GOT3 (cell line): ENCODE results near the gene MED15.
"Not testable (repeated sequence)": the region's sequence is repeated elsewhere in the genome, so short reads cannot be mapped to it uniquely, and the experiment has no call there.

ENCODE experiments used
- DNase-seq: peaks from one replicate; lab custom pipeline; 2025; ENCODE audit warnings: mixed read lengths; lab: John Stamatoyannopoulos, UW

MED15 gene

GRCh38 chr22:20584029-20584871, 76.8 kb downstream of the MED15 start:
- DNase-seq = no peak

GRCh38 chr22:20584872-20585638, 77.6 kb downstream of the MED15 start:
- DNase-seq = no peak

GRCh38 chr22:20585639-20586402, 78.4 kb downstream of the MED15 start:
- no peak for DNase-seq

- no peak for DNase-seq
These were observed 79.0 kb downstream of the MED15 start for GRCh38 chr22:20586403-20586745.

DNA sequence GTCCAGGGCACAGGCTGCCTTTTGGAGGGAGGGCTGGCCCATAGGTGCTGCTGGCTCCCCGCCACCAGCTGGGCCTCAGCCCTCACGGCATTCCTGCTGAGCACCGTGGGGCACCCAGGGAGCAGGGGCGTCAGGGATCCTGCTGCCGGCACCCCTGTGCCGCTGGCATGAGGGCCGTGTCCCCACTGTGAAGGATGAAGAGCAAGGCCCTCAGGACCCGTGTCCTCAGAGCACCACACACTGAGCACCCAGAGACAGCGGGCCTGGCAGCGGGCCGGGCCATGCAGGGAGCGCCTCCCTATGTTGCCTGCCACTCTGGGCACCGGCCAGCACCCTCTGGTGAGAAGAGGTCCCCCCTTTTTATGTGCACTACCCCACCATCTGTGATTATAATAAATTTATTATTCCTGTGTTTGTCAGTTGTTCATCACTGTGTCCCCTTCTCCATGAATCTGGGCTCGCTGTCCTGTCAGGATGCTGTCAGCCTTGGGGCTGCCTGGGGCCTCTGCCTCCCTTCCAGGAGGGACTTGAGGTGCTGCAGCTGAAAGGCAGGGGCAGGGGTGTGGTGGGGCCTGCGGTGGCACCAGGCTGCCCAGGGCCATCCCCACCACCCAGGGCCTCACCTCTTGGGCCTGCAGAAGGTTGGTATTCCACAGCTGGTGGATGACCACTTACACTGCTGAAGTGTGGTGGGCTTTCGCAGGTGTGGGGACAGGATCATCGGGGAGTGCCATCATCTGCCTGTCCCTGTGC, 80.0 kb downstream of the MED15 start:
- DNase-seq = no peak

- DNase-seq = no peak
These were observed 80.9 kb downstream of the MED15 start for GRCh38 chr22:20588092-20588842.

DNA sequence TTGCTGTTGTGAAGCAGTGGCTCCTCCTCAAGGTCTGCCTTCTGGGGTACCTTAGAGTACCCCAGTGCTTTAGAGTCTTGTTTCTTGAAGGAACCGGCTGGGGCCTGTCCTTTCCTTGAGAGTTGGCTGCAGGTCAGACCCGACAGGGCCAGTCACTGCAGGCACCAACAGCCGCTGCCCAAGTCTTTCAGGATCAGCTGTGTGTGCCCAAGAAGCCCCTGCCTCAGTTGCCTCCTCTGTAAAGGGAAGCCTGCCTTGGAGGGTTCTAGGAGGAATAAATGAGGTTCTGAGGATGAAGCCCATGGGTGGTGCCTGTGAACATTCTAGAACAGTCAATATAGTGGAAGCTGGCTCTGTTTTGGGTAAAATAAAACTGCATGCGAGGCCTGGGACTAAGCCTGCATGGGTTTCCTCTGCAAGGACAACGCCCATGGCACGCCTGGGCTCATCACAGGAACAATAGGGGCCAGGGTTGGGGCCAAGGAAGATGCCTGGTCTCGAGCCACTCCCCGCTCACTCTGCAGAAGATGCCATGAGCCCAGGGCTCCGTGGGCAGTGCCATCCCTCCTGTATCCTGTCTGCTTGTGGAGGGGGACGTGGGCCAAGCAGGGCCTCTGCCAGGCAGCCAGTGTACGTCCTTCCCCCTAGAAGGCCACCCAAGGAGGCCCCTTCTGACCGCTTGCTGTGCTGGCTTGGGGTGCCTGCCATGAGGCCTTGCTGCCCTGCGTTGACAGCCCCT, 81.6 kb downstream of the MED15 start:
- DNase-seq = no peak

DNA sequence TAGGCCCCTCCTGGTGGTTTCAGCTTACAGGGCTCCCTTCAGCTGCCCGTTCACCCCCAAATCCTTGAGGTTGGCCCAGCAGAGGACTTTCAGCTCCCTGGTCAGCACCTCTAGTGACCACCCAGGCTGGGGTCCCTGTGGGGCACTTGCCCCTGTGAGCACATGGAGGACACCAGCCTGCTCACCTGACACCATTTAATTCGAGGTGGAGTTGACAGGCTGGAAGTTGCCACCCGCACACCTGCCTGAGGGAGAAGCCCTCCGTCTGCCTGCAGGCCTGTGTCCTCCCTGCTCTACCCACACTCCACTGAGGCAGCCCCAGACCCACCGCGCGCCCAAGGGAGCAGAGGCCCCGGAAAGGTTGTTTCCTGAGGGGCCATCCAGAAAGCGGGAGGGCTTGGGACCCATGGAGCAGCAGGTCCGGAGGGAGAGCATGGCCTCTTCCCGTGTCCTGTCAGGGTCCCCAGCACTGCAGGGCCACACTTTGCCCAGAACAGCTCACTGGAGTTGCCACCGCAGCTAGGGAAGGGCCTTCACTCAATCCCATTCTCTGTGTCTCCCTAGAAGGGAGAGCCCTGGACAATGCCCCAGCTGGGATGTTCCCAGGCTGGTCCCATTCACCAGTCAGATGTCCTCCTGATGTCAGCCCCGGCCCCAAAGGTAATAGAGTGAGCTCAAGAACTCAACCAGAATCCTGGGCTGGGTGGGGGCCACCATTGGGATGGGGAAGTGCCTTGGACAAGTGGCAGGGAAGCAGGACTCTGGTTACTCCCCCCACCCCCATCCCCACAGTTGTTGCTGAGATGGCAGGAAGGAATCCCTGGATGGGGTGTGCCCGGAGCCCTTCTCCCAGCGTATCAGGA, 82.4 kb downstream of the MED15 start:
- no peak for DNase-seq

- DNase-seq = no peak
These were observed 83.3 kb downstream of the MED15 start for GRCh38 chr22:20590477-20591294.

GRCh38 chr22:20591295-20591645, 83.9 kb downstream of the MED15 start:
- DNase-seq = no peak

DNA sequence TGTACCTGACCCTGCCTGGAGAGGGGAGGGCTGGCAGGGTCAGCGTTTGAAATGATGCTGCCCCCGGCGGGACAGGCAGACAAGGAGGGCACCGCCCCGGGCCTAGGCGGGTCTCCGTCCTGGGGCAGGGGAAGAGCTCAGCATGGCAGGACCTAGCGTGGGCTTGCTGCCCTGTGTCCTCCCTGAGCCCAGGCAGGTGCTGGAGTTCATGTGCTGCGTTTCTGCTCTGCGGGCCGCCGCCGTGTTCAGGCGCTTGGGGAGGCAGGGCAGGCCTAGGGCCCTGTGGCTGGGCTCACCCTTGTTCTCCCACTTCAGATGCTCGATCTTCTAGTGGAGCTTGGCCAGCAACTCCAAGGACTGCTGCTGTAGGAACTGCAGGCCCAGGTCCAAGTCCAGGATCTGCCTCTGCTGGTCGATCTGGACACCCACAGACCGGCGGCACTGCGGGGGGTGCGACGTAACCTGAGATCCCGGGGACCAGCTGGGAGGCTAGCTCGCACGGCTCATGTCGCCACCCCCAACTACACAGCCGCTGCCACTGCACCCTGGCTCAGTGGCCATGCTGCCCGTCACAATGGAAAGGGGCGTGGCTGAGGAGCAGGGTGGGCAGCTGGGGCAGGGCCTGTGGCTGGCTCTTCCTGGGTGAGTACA, 84.4 kb downstream of the MED15 start:
- DNase-seq = no peak

DNA sequence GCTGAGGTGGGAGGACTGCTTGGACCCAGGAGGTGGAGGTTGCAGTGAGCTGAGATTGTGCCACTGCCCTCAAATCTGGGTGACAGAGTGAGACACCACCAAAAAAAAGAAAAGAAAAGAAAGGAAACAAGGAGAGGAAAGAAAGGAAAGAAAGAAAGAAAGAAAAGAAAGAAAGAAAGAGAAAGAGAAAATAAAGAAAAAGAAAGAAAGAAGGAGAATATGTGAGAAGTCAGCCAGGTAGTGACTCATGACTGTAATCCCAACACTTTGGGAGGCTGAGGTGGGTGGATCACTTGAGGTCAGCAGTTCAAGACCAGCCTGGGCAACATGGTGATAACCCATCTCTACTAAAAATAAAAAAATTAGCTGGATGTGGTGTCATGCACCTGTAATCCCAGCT, 86.6 kb downstream of the MED15 start:
- not testable (repeated sequence) for DNase-seq

DNA sequence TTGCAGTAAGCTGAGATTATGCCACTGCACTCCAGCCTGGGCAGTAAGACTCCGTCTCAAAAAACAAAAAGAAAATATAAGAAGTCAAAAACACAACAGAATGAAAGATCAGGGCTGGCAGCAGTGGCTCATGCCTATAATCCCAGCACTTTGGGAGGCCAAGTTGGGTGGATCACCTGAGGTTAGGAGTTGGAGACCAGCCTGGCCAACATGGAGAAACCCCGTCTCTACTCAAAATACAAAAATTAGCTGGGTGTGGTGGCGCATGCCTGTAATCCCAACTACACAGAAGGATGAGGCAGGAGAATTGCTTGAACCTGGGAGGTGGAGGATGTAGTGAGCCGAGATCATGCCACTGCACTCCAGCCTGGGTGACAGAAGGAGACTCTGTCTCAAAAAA, 87.1 kb downstream of the MED15 start:
- not testable (repeated sequence) for DNase-seq

DNA sequence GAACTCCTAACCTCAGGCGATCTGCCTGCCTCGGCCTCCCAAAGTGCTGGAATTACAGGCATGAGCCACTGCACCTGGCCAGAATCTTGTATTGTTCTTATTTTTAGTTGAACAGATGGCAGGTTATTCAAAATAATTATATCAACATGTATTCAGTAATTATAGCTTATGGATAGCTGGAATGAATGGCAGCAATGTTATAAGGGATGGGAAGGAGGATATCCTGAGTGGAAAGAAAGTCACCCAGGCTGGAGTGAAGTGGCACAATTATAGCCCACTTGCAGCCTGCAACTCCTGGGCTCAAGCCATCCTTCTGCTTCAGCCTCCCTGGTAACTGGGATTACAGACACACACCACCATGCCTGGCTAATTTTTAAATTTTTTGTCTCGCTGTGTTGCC, 88.1 kb downstream of the MED15 start:
- DNase-seq = no peak

DNA sequence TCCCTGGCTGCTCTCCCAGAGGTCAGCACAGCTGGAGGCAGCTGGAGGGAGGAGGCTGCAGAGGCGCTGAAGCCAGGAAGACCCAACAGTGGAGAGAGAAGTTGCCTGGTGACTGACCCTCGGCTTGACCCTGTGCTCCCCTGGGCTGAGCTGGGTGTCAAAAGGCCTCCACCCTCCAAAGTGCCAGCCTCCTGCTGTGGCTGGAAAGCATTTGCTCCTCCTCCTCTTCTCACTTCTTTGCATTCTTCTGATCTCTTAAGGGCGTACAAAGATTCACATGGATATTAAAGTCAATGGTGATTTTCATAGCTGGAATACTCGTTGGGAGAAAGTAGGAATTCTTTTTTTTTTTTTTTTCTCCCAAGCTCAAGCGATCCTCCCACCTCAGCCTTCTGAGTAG, 91.7 kb downstream of the MED15 start:
- no peak for DNase-seq

DNA sequence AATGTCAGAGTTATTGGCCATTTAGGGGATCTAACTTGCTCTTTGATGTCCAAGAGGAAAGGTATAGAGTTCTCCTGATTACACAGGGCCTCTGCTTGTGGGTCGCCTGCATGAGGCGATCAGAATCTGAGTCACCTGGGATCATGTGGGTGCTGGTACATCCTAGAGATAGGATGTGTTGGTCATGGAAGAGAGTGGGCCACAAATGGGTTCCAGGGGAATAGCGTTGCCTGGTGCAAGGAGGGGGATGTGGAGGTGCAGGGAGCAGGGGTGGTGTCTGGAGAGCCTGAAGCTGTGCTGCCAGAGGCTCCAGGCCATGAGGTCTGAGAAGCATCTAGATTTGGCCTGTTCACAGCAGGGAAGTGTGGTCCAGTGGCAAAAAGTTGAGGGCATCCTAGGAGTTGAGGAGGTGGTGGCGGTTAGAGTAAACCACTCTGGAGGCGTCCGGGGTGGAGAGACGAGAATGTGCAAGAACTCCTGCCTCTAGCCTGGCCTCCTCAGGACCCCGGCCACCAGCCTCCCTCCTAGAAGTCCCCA, 92.8 kb downstream of the MED15 start:
- DNase-seq = no peak

- DNase-seq = no peak
These were observed 93.9 kb downstream of the MED15 start for GRCh38 chr22:20601308-20601707.

DNA sequence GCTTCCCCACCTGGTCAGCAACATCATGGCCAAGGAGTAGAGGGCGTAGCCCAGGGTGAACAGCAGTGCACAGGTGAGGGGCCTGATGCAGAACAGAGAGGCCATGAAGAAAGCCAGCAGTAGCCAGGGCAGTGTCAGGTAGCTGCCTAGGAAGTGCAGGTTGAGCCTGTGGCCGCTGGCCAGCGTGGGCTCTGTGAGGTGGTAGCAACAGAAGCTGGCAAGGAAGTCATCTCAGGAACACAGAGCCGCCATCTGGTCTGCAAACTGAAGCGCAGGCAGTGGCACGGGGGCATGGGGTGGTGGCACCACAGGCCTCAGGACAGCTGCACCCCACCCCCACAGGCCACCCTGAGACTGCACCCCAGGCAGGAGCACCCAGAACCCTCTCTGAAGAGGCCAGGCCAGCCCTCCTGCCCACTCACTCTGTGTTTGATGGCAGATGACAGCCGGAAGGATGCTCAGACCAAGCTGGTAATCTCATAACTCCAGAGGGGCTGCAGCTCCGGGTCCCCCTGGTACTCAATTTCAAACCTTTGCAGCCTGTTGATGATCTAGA, 95.3 kb downstream of the MED15 start:
- DNase-seq = no peak
